Cardiac muscle cell (in vitro differentiated cells and primary cell): ENCODE data around the gene KIF25. TPM values are rescaled to one million over a fixed set of nuclear protein-coding genes. Genes with fewer than 3 reads are reported as not detected.
"Not testable (repeated sequence)": the region's sequence is repeated elsewhere in the genome, so short reads cannot be mapped to it uniquely, and the experiment has no call there.

Experiments used
- DNase-seq, 2 donors: peaks; one replicate each; pipeline versions ENCODE4 v3.0.0 to v3.0.0-alpha.2; 2010 to 2017; ENCODE audit warnings: low read depth in 1 of 2, low spot score in 1 of 2
- H3K27ac ChIP-seq: fragments of 200-600 bp; sonication (generic); 2 replicates; pipeline ENCODE4 v1.5.1; 2016
- H3K27me3 ChIP-seq: fragments of 200-600 bp; sonication (generic); 2 replicates; pipeline ENCODE4 v1.6.0; 2016; ENCODE audit warnings: control low read depth
- H3K36me3 ChIP-seq: fragments of 200-600 bp; sonication (generic); 2 replicates; pipeline ENCODE4 v1.5.1; 2016; ENCODE audit warnings: control low read depth
- H3K4me1 ChIP-seq: fragments of 200-600 bp; sonication (generic); 2 replicates; pipeline ENCODE4 v1.8.1; 2017; ENCODE audit warnings: low read depth, mild to moderate bottlenecking, mixed run types
- H3K4me3 ChIP-seq: fragments of 200-600 bp; sonication (generic); 2 replicates; pipeline ENCODE4 v1.5.1; 2016; ENCODE audit warnings: mild to moderate bottlenecking
- H3K9me3 ChIP-seq: fragments of 200-600 bp; sonication (generic); 2 replicates; pipeline ENCODE4 v1.5.1; 2017; ENCODE audit warnings: low read depth, mild to moderate bottlenecking, control low read depth
- CTCF ChIP-seq: IDR thresholded peaks from 2 replicates; pipeline ENCODE4 v1.5.1; 2012; ENCODE audit warnings: low read depth, mild to moderate bottlenecking, low read length
- polyA plus RNA-seq: library from polyadenylated mRNA; unstranded; fragments of >200 nt; fragmentation: Nextera tagmentation; extraction: Ambion mirVana; gene quantifications from 2 replicates; pipeline ENCODE4 v1.2.1, GENCODE V29; 2016
- total RNA-seq: library from RNA; depleted of rRNA; stranded (reverse); fragments of >200 nt; gene quantifications from 2 replicates; pipeline ENCODE4 v1.2.3, GENCODE V29; 2016

KIF25 gene
- total and polyA plus RNA-seq, 2 experiments from 2014 or later, result 0.40 to 1.6 TPM

DNA sequence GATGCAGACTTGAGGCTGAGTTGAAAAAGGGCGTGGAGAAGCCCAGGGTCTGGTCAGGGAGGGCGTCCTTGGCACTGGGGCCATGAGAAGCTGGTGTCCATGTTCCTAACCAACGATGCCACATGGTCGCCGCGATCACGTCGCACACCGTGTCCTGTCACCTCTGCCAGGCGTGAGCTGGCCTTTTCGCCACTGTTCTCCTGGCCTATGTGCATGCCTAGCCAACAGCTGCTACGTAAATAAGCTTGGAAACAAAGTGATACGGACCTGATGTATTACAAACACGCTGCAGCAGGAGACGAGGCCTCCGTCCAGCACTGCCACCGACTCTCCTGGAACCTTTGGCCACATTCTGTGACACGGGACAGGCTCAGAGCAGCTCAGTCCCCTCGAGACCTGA is 22.0 kb upstream of the KIF25 start:
- no peak for TF ChIP-seq CTCF

GRCh38 chr6:167976116-167976657 is 21.3 kb upstream of the KIF25 start:
- not testable (repeated sequence) for DNase-seq, H3K9me3 ChIP-seq

More for the DNA sequence above, 22.0 kb upstream of the KIF25 start:
- no peak for DNase-seq
- H3K27me3 ChIP-seq, result no peaks in the 10 kb centered on the region
- H3K4me3 ChIP-seq, result no peak overlapping the region
- peaks cover 10% of the 10 kb centered on the region for H3K4me1 ChIP-seq
- H3K27ac ChIP-seq, result peak overlapping the region; percentile 24
- no peaks in the 10 kb centered on the region for H3K9me3 ChIP-seq
- peaks cover 9% of the 10 kb centered on the region for H3K36me3 ChIP-seq

DNA sequence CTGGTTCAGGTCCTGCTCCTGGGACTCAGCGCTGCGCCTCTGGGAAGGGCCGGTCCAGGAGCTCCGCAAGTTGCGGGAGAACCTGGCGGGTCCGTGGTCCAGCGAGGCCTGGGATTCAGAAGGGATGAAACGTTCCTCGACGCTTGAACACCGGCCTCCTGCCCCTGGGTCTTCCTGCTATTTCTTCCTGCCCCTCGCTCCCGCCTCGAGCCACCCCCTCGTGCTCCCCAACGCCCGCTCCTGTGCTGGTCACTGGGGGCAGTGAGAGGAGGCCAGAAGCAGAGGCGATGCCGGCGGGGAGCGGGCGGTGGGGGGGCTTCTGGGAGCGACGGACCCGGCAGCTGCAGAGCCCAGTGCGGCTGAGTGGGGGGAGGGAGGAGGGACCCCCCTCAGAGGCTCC is 20.8 kb upstream of the KIF25 start:
- no peak overlapping the region for H3K27ac ChIP-seq
- no peak for DNase-seq
- H3K36me3 ChIP-seq, result no peaks in the 10 kb centered on the region
- H3K4me3 ChIP-seq, result no peak overlapping the region
- no peaks in the 10 kb centered on the region for H3K9me3 ChIP-seq
- peaks cover 10% of the 10 kb centered on the region for H3K4me1 ChIP-seq
- no peak for TF ChIP-seq CTCF
- H3K27me3 ChIP-seq, result no peaks in the 10 kb centered on the region

More at GRCh38 chr6:167976116-167976657, 21.3 kb upstream of the KIF25 start:
- H3K27ac ChIP-seq, H3K27me3 ChIP-seq, H3K36me3 ChIP-seq, H3K4me3 ChIP-seq: not testable (repeated sequence)
- H3K4me1 ChIP-seq, result peaks cover 10% of the 10 kb centered on the region

GRCh38 chr6:167977717-167978467 is 19.6 kb upstream of the KIF25 start:
- Histone ChIP-seq H3K4me3 (no peak overlapping the region), H3K4me1 (peaks cover 10% of the 10 kb centered on the region)

DNA sequence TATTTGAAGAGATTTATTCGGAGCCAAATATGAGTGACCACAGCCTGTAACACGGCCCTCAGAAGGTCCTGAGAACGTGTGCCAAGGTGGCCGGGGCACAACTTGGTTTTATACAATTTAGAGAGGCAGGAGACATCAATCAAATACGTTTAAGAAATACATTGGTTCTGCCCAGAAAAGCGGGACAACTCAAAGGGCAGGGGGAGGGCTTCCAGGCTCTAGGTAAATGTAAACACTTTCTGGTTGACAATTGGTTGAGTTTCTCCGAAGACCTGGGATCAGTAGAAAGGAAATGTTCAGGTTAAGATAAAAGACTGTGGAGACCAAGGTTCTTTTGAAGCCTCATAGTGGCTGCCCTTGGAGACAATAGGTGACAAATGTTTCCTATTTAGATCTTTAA is 18.9 kb upstream of the KIF25 start:
- H3K9me3 ChIP-seq, result no peaks in the 10 kb centered on the region
- H3K36me3 ChIP-seq, result no peaks in the 10 kb centered on the region
- no peak overlapping the region for H3K27ac ChIP-seq
- no peak for TF ChIP-seq CTCF
- H3K27me3 ChIP-seq, result no peaks in the 10 kb centered on the region
- no peak overlapping the region for H3K4me3 ChIP-seq
- H3K4me1 ChIP-seq, result peaks cover 10% of the 10 kb centered on the region
- no peak for DNase-seq

More at GRCh38 chr6:167977717-167978467, 19.6 kb upstream of the KIF25 start:
- no peak for TF ChIP-seq CTCF
- Histone ChIP-seq H3K9me3 (no peaks in the 10 kb centered on the region), H3K36me3 (no peaks in the 10 kb centered on the region), H3K27ac (no peak overlapping the region), H3K27me3 (no peaks in the 10 kb centered on the region)
- no peak for DNase-seq

DNA sequence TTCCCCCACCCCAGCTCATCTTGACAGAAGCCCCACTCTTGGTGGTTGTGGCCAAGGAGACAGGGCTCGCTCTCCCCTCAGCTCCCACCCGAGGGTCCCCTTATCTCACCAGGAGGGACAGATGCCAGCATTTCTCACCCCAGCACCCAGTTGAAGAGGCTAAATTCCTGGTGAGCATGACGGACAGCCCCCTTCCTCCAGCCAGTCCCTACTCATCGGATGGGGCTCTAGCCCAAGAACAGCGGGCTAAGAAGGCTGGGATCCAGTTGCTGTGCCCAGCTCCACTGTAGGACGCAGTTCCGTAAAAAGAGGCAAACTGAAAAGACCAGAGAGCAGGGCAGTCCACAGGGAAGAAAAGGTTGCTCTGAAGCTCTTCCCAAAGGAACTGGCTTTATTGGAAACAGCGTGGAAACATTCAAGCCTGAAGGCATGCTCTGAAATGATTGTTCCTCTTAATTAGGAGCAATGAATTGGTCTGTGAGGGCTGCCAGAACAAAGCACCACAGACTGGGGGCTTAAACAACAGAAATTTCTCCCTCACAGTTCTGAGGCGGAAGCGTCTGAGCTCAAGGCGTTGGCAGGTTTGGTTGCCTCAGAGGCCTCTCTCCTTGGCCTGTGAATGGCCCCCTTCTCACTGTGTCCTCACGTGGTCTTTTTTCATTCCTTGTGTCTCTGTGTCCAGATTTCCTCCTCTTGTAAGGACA is 17.9 kb upstream of the KIF25 start:
- no peak overlapping the region for H3K27ac ChIP-seq
- DNase-seq, result no peak
- H3K27me3 ChIP-seq, result no peaks in the 10 kb centered on the region
- H3K4me1 ChIP-seq, result peaks cover 7% of the 10 kb centered on the region
- H3K9me3 ChIP-seq, result no peaks in the 10 kb centered on the region
- no peak for TF ChIP-seq CTCF
- no peaks in the 10 kb centered on the region for H3K36me3 ChIP-seq
- no peak overlapping the region for H3K4me3 ChIP-seq
